HG03159 (cell line): ENCODE results near the gene MTA1.

ENCODE experiments used
- ATAC-seq: cut with Tn5 transposase; IDR thresholded peaks from one replicate; pipeline ENCODE4 v1.9.1; 2021; ENCODE audit warnings: mild to moderate bottlenecking, moderate library complexity; ENCODE audit not compliant: unreplicated experiment

Gene MTA1

GRCh38 chr14:105440554-105440900, 20.9 kb downstream of the MTA1 start:
- no peak for ATAC-seq

- no peak for ATAC-seq
Measured at GRCh38 chr14:105440992-105441391, 21.4 kb downstream of the MTA1 start.

GRCh38 chr14:105442125-105442524, 22.5 kb downstream of the MTA1 start:
- no peak for ATAC-seq

GRCh38 chr14:105442834-105443233, 23.2 kb downstream of the MTA1 start:
- no peak for ATAC-seq

GRCh38 chr14:105444859-105445258, 25.2 kb downstream of the MTA1 start:
- no peak for ATAC-seq

GRCh38 chr14:105445290-105445689, 25.7 kb downstream of the MTA1 start:
- ATAC-seq, result no peak

- no peak for ATAC-seq
Measured at GRCh38 chr14:105445901-105446845, 26.5 kb downstream of the MTA1 start.

GRCh38 chr14:105446971-105447370, 27.3 kb downstream of the MTA1 start:
- ATAC-seq, result no peak

- no peak for ATAC-seq
Measured at GRCh38 chr14:105447651-105448640, 28.3 kb downstream of the MTA1 start.

- ATAC-seq, result no peak
Measured at GRCh38 chr14:105448706-105449111, 29.1 kb downstream of the MTA1 start.

GRCh38 chr14:105449276-105450122, 29.9 kb downstream of the MTA1 start:
- no peak for ATAC-seq

- no peak for ATAC-seq
Measured at GRCh38 chr14:105450123-105450505, 30.5 kb downstream of the MTA1 start.

- ATAC-seq, result no peak
Measured at GRCh38 chr14:105450864-105451720, 31.5 kb downstream of the MTA1 start.

GRCh38 chr14:105452963-105453362, 33.3 kb downstream of the MTA1 start:
- ATAC-seq, result no peak

GRCh38 chr14:105453847-105454246, 34.2 kb downstream of the MTA1 start:
- ATAC-seq, result no peak

- no peak for ATAC-seq
Measured at GRCh38 chr14:105455086-105455640, 35.5 kb downstream of the MTA1 start.

GRCh38 chr14:105455766-105456660, 36.4 kb downstream of the MTA1 start:
- no peak for ATAC-seq
